ENCODE measurements around the gene ASPA. TPM values are rescaled to one million over a fixed set of nuclear protein-coding genes. Genes with fewer than 3 reads are reported as not detected.
"Not testable (repeated sequence)": the region's sequence is repeated elsewhere in the genome, so short reads cannot be mapped to it uniquely, and the experiment has no call there.

The ASPA gene
- polyA plus RNA-seq, 1 of the 3 experiments (the other 2 are of a cell fraction), result not detected

DNA sequence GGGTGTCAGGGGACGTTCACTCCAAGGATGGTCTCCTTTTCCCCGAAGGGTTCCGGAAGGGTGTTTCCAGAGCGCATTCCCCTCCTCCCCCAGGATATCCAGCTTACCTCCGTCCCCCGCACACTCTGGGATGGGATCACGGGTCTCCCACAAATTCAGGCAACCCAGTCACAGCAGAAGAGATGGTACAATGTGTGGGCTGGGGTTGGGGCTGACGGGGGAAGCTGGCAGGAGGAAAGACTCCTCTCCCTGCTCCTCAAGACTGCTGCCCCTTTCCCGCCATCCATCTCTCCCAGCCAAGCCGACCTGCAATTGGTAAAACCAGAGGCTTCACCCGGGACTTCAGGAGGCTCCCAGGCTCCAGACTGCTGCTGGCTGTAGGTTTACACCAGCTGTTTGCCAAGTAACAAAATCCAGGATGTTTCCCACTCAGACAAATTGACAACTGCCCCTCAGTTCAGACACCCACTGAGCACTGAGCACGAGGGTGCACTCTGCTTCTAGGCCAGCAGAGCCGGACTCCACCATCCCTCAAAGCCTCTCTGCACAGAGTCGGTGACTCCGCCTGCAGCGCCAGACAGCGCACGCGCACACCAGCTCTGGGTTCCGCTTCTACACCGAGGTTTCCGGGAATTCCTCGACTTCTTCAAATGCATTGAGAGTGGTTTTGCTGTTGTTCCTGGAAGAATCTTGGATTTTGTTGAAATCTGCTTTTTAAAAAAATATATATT lies 37.7 kb downstream of the ASPA start:
- Histone ChIP-seq H2AFZ (ENCODE audit: low read depth) (no peak overlapping the region), H3K9ac (no peak overlapping the region), H3K4me2 (no peak overlapping the region), H3F3A (replicated peaks; ENCODE audit: insufficient read depth) (no peaks in the 10 kb centered on the region), H3K27me3 (ENCODE audit: insufficient read depth) (no peaks in the 10 kb centered on the region), H3K79me2 (ENCODE audit: insufficient read depth) (no peaks in the 10 kb centered on the region), H3K9me3 (no peaks in the 10 kb centered on the region), H4K20me1 (ENCODE audit: insufficient read depth) (no peaks in the 10 kb centered on the region), H3K27ac (ENCODE audit: low read depth in 2 of 2, low read length in 1 of 2) (no peak overlapping the region), H3K4me3 (ENCODE audit: low read depth in 2 of 2, low read length in 1 of 2) (no peak overlapping the region), H3K9me2 (no peaks in the 10 kb centered on the region), H3K4me1 (ENCODE audit: control insufficient read depth in 1 of 2, insufficient read depth in 2 of 2, low read depth in 1 of 2, low read length in 1 of 2) (no peaks in the 10 kb centered on the region), H3K36me3 (replicated peaks in 1 of 2; ENCODE audit: control insufficient read depth in 1 of 2, insufficient read depth in 2 of 2, low read length in 1 of 2) (no peaks in the 10 kb centered on the region)
- ChIA-PET CTCF (no interaction called here), POLR2A (interaction anchor here (0.7 kb wide), 1 partner anchor 370 kb away, joined by 3 read pairs; no protein-coding TSS in a partner anchor)
- WGBS (ENCODE audit: low lambda C conversion rate), result 70% methylated on average over 23 of the region's 23 CpGs
- TF ChIP-seq RCOR1 (IDR thresholded peaks at IDR 0.05; ENCODE audit: low read length), result no peak
- TF ChIP-seq EZH2phosphoT487 (IDR thresholded peaks at IDR 0.05; ENCODE audit: borderline replicate concordance, low read depth), result no peak
- no peak for TF ChIP-seq FOXJ3 (CRISPR knock-in tag; IDR thresholded peaks at IDR 0.05)
- TF ChIP-seq FOXM1 (IDR thresholded peaks at IDR 0.05; ENCODE audit: low read depth), result no peak
- TF ChIP-seq REST (IDR thresholded peaks at IDR 0.05; ENCODE audit: low read depth, low read length), result no peak
- TF ChIP-seq TAF1 (IDR thresholded peaks at IDR 0.05; ENCODE audit: borderline replicate concordance, low read depth, low read length), result no peak
- DNase-seq, result no peak

GRCh38 chr17:3514167-3514566 lies 38.4 kb downstream of the ASPA start:
- POLR2A ChIA-PET, result not testable (repeated sequence)

GRCh38 chr17:3514873-3515272 lies 39.1 kb downstream of the ASPA start:
- H3K4me3 ChIP-seq (ENCODE audit: low read depth in 2 of 2, low read length in 1 of 2), result no peak overlapping the region
- no peaks in the 10 kb centered on the region for H3K4me1 ChIP-seq (ENCODE audit: control insufficient read depth in 1 of 2, insufficient read depth in 2 of 2, low read depth in 1 of 2, low read length in 1 of 2)
- H3K79me2 ChIP-seq (ENCODE audit: insufficient read depth), result no peaks in the 10 kb centered on the region
- H3K27ac ChIP-seq (ENCODE audit: low read depth in 2 of 2, low read length in 1 of 2), result no peak overlapping the region
- H3K36me3 ChIP-seq (replicated peaks in 1 of 2; ENCODE audit: control insufficient read depth in 1 of 2, insufficient read depth in 2 of 2, low read length in 1 of 2), result no peaks in the 10 kb centered on the region
- H3F3A ChIP-seq (replicated peaks; ENCODE audit: insufficient read depth), result no peaks in the 10 kb centered on the region
- no peaks in the 10 kb centered on the region for H3K9me3 ChIP-seq
- 54% methylated on average over 9 of the region's 9 CpGs for WGBS (ENCODE audit: low lambda C conversion rate)
- no peak for DNase-seq
- H2AFZ ChIP-seq (ENCODE audit: low read depth), result no peak overlapping the region
- ChIA-PET CTCF (no interaction called here), POLR2A (no interaction called here)
- H3K27me3 ChIP-seq (ENCODE audit: insufficient read depth), result no peaks in the 10 kb centered on the region
- no peak overlapping the region for H3K4me2 ChIP-seq
- H3K9ac ChIP-seq, result no peak overlapping the region
- H4K20me1 ChIP-seq (ENCODE audit: insufficient read depth), result no peaks in the 10 kb centered on the region
- no peaks in the 10 kb centered on the region for H3K9me2 ChIP-seq
- TF ChIP-seq MXI1 (IDR thresholded peaks at IDR 0.05; ENCODE audit: low read depth, low read length) (no peak), CHD2 (IDR thresholded peaks at IDR 0.05; ENCODE audit: low read length, partially characterized antibody) (no peak), EZH2phosphoT487 (IDR thresholded peaks at IDR 0.05; ENCODE audit: borderline replicate concordance, low read depth) (no peak), FOXJ3 (CRISPR knock-in tag; IDR thresholded peaks at IDR 0.05) (no peak), FOXM1 (IDR thresholded peaks at IDR 0.05; ENCODE audit: low read depth) (no peak), JUND (IDR thresholded peaks at IDR 0.05) (no peak), IRF3 (IDR thresholded peaks at IDR 0.05; ENCODE audit: low read depth, low read length) (no peak), SIN3A (IDR thresholded peaks at IDR 0.05; ENCODE audit: borderline replicate concordance, low read depth, low read length) (no peak)
- TF ChIP-seq, protein P1, sequence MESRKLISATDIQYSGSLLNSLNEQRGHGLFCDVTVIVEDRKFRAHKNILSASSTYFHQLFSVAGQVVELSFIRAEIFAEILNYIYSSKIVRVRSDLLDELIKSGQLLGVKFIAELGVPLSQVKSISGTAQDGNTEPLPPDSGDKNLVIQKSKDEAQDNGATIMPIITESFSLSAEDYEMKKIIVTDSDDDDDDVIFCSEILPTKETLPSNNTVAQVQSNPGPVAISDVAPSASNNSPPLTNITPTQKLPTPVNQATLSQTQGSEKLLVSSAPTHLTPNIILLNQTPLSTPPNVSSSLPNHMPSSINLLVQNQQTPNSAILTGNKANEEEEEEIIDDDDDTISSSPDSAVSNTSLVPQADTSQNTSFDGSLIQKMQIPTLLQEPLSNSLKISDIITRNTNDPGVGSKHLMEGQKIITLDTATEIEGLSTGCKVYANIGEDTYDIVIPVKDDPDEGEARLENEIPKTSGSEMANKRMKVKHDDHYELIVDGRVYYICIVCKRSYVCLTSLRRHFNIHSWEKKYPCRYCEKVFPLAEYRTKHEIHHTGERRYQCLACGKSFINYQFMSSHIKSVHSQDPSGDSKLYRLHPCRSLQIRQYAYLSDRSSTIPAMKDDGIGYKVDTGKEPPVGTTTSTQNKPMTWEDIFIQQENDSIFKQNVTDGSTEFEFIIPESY (IDR thresholded peaks at IDR 0.05; ENCODE audit: borderline replicate concordance, low read depth), result no peak

More at GRCh38 chr17:3514167-3514566, 38.4 kb downstream of the ASPA start:
- H3F3A ChIP-seq (replicated peaks; ENCODE audit: insufficient read depth); H3K4me3 ChIP-seq (ENCODE audit: low read depth in 2 of 2, low read length in 1 of 2); H3K27me3 ChIP-seq (ENCODE audit: insufficient read depth); H2AFZ ChIP-seq (ENCODE audit: low read depth); H3K4me2 ChIP-seq; H3K27ac ChIP-seq (ENCODE audit: low read depth in 2 of 2, low read length in 1 of 2); CTCF ChIA-PET; H3K9me2 ChIP-seq; H3K9ac ChIP-seq; H3K79me2 ChIP-seq (ENCODE audit: insufficient read depth); H3K9me3 ChIP-seq; H3K36me3 ChIP-seq (replicated peaks in 1 of 2; ENCODE audit: control insufficient read depth in 1 of 2, insufficient read depth in 2 of 2, low read length in 1 of 2); H3K4me1 ChIP-seq (ENCODE audit: control insufficient read depth in 1 of 2, insufficient read depth in 2 of 2, low read depth in 1 of 2, low read length in 1 of 2); H4K20me1 ChIP-seq (ENCODE audit: insufficient read depth); DNase-seq: not testable (repeated sequence)
- 82% methylated on average over 9 of the region's 11 CpGs for WGBS (ENCODE audit: low lambda C conversion rate)

Measured in SK-N-SH (cell line).